Stimulated activated naive CD8-positive, alpha-beta T cell treated with anti-CD3 and anti-CD28 coated beads, Interleukin-15, amount 100 ng/mL, for 72 hours (primary cell): ENCODE results near the gene NAT16.
"Not testable (repeated sequence)": the region's sequence is repeated elsewhere in the genome, so short reads cannot be mapped to it uniquely, and the experiment has no call there.

Experiments used
- ATAC-seq: fragments of 150-1000 bp; cut with Tn5 transposase; 2 replicates; pipeline ENCODE4 v1.10.0; 2021; ENCODE audit warnings: mild to moderate bottlenecking, moderate library complexity
- DNase-seq, 2 donors: peaks; one replicate each; pipeline ENCODE4 v3.0.0; 2021 to 2022
- H3K27ac Mint-ChIP-seq, 2 donors: one replicate each; pipeline ENCODE4 v1.8.0; 2022; ENCODE audit warnings: mild to moderate bottlenecking in 2 of 2, mixed read lengths in 2 of 2, moderate library complexity in 2 of 2
- H3K27me3 Mint-ChIP-seq: one replicate; pipeline ENCODE4 v1.8.0; 2022; ENCODE audit warnings: mixed read lengths
- H3K4me1 Mint-ChIP-seq: one replicate; pipeline ENCODE4 v1.8.0; 2022; ENCODE audit warnings: mild to moderate bottlenecking, mixed read lengths
- H3K4me3 Mint-ChIP-seq, 2 donors: one replicate each; pipeline ENCODE4 v1.8.0; 2022; ENCODE audit warnings: mild to moderate bottlenecking in 2 of 2, mixed read lengths in 2 of 2, moderate library complexity in 1 of 2
- H3K9me3 Mint-ChIP-seq, 2 donors: one replicate each; pipeline ENCODE4 v1.8.0; 2022; ENCODE audit warnings: mixed read lengths in 2 of 2

NAT16 gene

DNA sequence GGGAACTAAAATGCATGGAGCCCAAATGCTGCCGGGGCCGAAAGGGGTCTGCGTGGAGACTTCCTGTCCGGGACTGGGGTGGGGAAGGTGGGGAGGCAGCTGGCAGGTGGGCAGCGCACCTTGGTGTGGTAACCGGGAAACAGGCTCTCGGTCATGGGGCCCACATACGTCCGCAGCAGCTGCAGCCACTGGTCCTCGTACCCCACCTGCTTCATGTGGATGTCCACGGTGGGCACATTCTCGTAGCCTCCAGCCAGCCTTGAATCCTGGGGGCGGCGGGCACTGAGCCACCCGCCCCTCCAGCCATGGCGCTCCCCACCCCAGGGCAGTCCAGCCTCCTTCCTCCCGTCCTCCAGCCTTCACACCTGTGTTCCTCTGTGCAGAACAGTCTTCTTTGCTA lies 27.4 kb upstream of the NAT16 start:
- H3K27ac Mint-ChIP-seq, result no peak overlapping the region
- no peaks in the 10 kb centered on the region for H3K9me3 Mint-ChIP-seq
- peaks cover 17% of the 10 kb centered on the region for H3K4me1 Mint-ChIP-seq
- H3K27me3 Mint-ChIP-seq, result peaks cover 20% of the 10 kb centered on the region
- no peak for ATAC-seq
- H3K4me3 Mint-ChIP-seq, result no peak overlapping the region
- DNase-seq, result no peak

DNA sequence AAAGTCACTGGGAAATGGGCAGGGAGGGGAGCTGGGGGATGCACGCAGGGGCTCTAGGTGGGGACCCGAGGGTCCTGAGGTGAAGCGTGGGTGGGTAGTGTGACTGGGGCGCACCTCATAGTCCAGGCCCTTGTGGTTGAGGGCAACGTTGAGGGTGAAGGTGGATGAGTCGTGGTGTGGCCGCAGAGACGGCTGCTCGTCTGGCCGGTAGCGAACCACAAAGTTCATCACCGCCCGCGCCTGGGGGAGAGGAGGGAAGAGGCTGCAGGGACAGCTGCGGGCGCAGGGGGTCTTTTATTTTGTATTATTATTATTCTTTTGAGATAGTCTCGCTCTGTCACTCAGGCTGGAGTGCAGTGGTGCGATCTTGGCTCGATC lies 26.6 kb upstream of the NAT16 start:
- H3K4me3 Mint-ChIP-seq, result no peak overlapping the region
- ATAC-seq (no peak), DNase-seq (no peak)
- H3K27me3 Mint-ChIP-seq, result peaks cover 28% of the 10 kb centered on the region
- H3K9me3 Mint-ChIP-seq, result no peaks in the 10 kb centered on the region
- H3K4me1 Mint-ChIP-seq, result peaks cover 20% of the 10 kb centered on the region
- H3K27ac Mint-ChIP-seq, result no peak overlapping the region

- Mint-ChIP-seq H3K4me3 (no peak overlapping the region), H3K27me3 (peaks cover 33% of the 10 kb centered on the region), H3K9me3 (no peaks in the 10 kb centered on the region), H3K4me1 (peaks cover 26% of the 10 kb centered on the region), H3K27ac (no peak overlapping the region)
- DNase-seq (no peak), ATAC-seq (no peak)
Observed at GRCh38 chr7:101205901-101206664, 26.0 kb upstream of the NAT16 start.

DNA sequence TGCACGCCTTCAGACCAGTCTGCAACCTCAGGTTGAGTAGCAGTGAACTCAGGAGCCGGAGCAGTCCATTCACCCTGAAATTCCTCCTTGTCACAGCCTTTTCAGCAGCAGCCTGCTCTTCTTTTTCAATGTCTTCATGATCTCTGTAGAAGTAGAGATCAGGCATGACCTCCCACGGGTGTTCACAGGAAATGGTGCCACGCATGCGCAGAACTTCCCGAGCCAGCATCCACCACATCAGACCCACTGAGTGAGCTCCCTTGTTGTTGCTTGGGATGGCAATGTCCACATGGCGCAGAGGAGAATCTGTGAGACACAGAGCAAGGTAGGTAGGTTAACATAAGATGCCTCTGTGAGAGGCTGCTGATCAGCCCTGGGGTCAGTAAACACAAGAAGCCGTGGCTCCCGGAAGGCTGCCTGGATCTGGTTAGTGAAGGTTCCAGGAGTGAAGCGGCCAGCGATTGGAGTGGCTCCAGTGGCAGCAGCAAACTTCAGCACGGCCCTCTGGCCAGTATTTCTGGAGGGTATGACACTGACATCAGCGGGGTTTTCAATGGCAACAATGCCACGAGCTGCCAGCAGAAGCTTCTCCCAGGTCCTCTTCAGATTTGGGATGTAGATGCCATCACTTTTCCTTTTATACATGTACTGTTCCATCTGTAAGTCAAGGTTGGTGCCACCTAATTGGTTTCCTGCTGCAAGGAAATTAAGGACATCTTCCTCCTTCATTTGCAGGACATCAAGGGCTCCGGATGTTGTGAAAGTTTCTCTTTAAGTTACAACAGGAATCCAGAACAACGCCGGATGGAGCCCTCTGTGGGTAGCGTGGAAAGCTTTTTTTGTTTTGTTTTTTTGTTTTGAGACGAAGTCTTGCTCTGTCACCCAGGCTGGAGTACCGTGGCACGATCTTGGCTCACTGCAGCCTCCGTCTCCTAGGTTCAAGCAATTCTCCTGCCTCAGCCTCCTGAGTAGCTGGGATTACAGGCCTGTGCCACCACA lies 23.9 kb upstream of the NAT16 start:
- H3K9me3 Mint-ChIP-seq, DNase-seq, ATAC-seq: not testable (repeated sequence)
- H3K27ac Mint-ChIP-seq, result peak overlapping the region; percentile 34 to 54
- peak overlapping the region in 1 of 2 donors; percentile 56 for H3K4me3 Mint-ChIP-seq
- peaks cover 32% of the 10 kb centered on the region for H3K4me1 Mint-ChIP-seq
- peaks cover 47% of the 10 kb centered on the region for H3K27me3 Mint-ChIP-seq

GRCh38 chr7:101202603-101202918 lies 22.5 kb upstream of the NAT16 start:
- H3K9me3 Mint-ChIP-seq, result no peaks in the 10 kb centered on the region
- no peak for ATAC-seq
- H3K27me3 Mint-ChIP-seq, result peaks cover 55% of the 10 kb centered on the region

DNA sequence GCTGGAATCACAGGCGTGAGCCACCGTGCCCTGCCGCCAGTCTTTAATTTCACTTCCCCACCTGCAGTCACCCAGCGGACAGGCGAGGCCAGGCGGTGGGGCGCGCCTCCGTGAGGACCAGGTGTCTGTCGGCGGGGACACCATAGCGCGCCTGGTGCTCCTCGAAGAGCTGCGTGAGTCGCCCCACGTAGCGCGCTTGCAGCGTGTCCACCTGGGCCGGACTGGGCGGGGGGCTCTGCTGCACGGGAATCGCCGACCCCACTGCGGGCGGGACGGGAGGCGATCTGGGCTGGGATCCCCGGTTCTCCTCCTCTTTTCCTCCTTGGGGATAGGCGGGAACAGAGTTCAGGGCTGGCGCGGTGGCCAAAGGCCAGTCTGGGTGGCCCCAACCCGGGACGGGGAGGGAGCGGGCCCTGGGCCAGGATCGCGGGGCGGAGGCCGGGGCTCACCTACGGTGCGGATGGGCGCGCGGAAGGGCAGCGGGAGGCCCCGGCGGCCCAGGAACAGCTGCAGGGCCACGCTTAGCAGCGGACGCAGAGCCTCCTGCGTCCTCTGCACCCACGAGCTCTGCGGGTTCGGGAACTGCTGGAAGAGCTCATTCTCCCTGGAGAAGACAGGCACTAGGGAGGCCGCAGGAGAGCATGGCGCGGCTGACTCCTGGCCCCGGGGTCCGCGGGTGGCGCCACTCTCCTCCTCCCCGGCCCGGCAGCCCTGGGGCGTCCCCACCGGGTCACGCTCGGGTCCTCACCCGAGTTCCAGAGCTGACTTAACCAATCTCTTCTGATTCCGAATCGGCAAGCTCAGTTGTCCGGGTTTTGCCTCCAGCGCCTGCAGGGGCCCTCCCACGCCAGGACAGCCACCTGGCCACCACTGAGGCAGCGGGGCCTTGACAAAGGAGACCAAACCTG lies 21.9 kb upstream of the NAT16 start:
- H3K27me3 Mint-ChIP-seq, result peaks cover 55% of the 10 kb centered on the region
- H3K27ac Mint-ChIP-seq, result peak overlapping the region in 1 of 2 donors; percentile 72
- peak overlapping the region; percentile 29 to 66 for H3K4me3 Mint-ChIP-seq
- H3K4me1 Mint-ChIP-seq, result peaks cover 32% of the 10 kb centered on the region
- H3K9me3 Mint-ChIP-seq, result no peaks in the 10 kb centered on the region
- ATAC-seq, result no peak
- no peak for DNase-seq

More at GRCh38 chr7:101202603-101202918, 22.5 kb upstream of the NAT16 start:
- peaks cover 32% of the 10 kb centered on the region for H3K4me1 Mint-ChIP-seq
- no peak for DNase-seq
- H3K4me3 Mint-ChIP-seq, result peak overlapping the region in 1 of 2 donors; percentile 57
- H3K27ac Mint-ChIP-seq, result no peak overlapping the region

GRCh38 chr7:101200862-101201599 lies 20.9 kb upstream of the NAT16 start, which contains the start of gene MOGAT3:
MOGAT3 (minus strand) TSS chr7:101201036; CDS start chr7:101200854, 182 bp downstream.
- H3K4me1 Mint-ChIP-seq, result peaks cover 28% of the 10 kb centered on the region
- no peak for DNase-seq
- no peak for ATAC-seq

DNA sequence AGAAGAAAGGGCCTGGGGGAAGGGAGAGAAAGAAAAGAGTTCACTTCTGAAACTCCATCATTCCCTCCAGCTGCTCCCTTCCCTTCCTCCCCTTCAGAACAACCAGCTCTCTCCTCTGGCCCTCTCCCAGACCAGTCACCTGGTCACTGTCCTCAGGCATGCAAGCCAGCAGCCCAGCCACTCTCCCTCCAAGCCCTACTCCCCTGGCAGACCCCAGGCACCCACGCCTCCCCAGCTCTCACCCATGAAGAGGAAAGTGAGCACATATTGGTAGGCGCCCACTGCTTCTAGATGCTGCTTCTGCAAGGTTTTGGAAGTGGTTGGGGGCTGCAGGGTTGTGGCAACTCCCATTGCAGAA lies 20.4 kb upstream of the NAT16 start:
- Mint-ChIP-seq H3K4me3 (no peak overlapping the region), H3K4me1 (peaks cover 22% of the 10 kb centered on the region), H3K27ac (no peak overlapping the region), H3K9me3 (no peaks in the 10 kb centered on the region), H3K27me3 (peaks cover 63% of the 10 kb centered on the region)
- no peak for DNase-seq
- no peak for ATAC-seq

More at GRCh38 chr7:101200862-101201599, 20.9 kb upstream of the NAT16 start, which contains the start of gene MOGAT3:
- Mint-ChIP-seq H3K4me3 (peak within 1 kb of the TSS; percentile 29 to 69), H3K9me3 (no peaks in the 10 kb centered on the region), H3K27ac (peak within 1 kb of the TSS in 1 of 2 donors; percentile 24), H3K27me3 (peaks cover 59% of the 10 kb centered on the region)

GRCh38 chr7:101199522-101199921 lies 19.4 kb upstream of the NAT16 start:
- H3K9me3 Mint-ChIP-seq, H3K4me3 Mint-ChIP-seq, ATAC-seq, DNase-seq, H3K27ac Mint-ChIP-seq: not testable (repeated sequence)
- Mint-ChIP-seq H3K27me3 (peaks cover 69% of the 10 kb centered on the region), H3K4me1 (peaks cover 20% of the 10 kb centered on the region)

- H3K4me3 Mint-ChIP-seq, result no peak overlapping the region
- ATAC-seq (no peak), DNase-seq (no peak)
- H3K27ac Mint-ChIP-seq, result peak overlapping the region in 1 of 2 donors; percentile 67
- H3K9me3 Mint-ChIP-seq, result no peaks in the 10 kb centered on the region
- H3K4me1 Mint-ChIP-seq, result peaks cover 14% of the 10 kb centered on the region
- H3K27me3 Mint-ChIP-seq, result peaks cover 62% of the 10 kb centered on the region
Observed at GRCh38 chr7:101198476-101198875, 18.4 kb upstream of the NAT16 start.

DNA sequence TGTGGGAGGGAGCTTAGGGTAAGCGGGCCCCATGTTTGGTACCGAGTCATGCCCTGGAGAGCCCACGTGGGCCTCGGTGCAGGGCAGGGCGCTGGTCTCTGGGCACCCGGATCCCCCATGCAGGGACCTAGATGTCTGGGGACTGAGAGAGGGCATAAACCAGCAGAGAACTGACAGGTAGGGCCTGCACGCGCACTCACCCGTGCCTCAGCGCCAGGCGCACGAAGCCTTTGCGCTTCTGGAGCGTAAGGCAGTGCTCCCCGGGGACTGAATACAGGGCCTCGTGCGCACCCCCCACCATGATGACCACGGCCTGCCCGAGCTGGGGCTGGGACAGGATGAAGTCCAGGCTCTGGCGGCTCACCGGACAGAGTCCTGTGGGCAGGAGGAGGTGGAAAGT lies 17.9 kb upstream of the NAT16 start:
- Mint-ChIP-seq H3K27me3 (peaks cover 57% of the 10 kb centered on the region), H3K27ac (no peak overlapping the region), H3K9me3 (no peaks in the 10 kb centered on the region), H3K4me1 (peaks cover 14% of the 10 kb centered on the region), H3K4me3 (no peak overlapping the region)
- no peak for DNase-seq
- no peak for ATAC-seq

GRCh38 chr7:101195884-101196283 lies 15.8 kb upstream of the NAT16 start:
- no peak for DNase-seq
- H3K4me3 Mint-ChIP-seq, result no peak overlapping the region
- H3K27ac Mint-ChIP-seq, result no peak overlapping the region
- no peaks in the 10 kb centered on the region for H3K9me3 Mint-ChIP-seq
- ATAC-seq, result no peak
- H3K27me3 Mint-ChIP-seq, result peaks cover 36% of the 10 kb centered on the region
- peaks cover 9% of the 10 kb centered on the region for H3K4me1 Mint-ChIP-seq

GRCh38 chr7:101189109-101189508 lies 9.0 kb upstream of the NAT16 start:
- Mint-ChIP-seq H3K4me1 (peaks cover 5% of the 10 kb centered on the region), H3K27ac (no peak overlapping the region), H3K9me3 (no peaks in the 10 kb centered on the region), H3K4me3 (no peak overlapping the region), H3K27me3 (peaks cover 28% of the 10 kb centered on the region)
- ATAC-seq (no peak), DNase-seq (no peak)

- Mint-ChIP-seq H3K27ac (no peak overlapping the region), H3K27me3 (peaks cover 38% of the 10 kb centered on the region), H3K4me3 (no peak overlapping the region), H3K4me1 (no peaks in the 10 kb centered on the region), H3K9me3 (no peaks in the 10 kb centered on the region)
- ATAC-seq (no peak), DNase-seq (no peak)
Observed at GRCh38 chr7:101186844-101187428, 6.8 kb upstream of the NAT16 start.
